Neural cell (in vitro differentiated cells): Measurements from ENCODE around the gene LRFN5.

Source experiments
- CTCF ChIP-seq: fragments of 450-650 bp; IDR thresholded peaks from 2 replicates; pipeline ENCODE4 v1.5.1; 2014; ENCODE audit warnings: antibody characterized with exemption, mild to moderate bottlenecking, moderate library complexity; ENCODE audit not compliant: poor library complexity, severe bottlenecking
- EP300 ChIP-seq: fragments of 450-650 bp; conservative IDR thresholded peaks from 2 replicates; pipeline ENCODE4 v1.6.1; 2014; ENCODE audit warnings: antibody characterized with exemption, mild to moderate bottlenecking, moderate library complexity; ENCODE audit not compliant: poor library complexity, severe bottlenecking
- EZH2 ChIP-seq: fragments of 200-600, 300-800 bp; shearing (Covaris generic), sonication (generic); IDR thresholded peaks from 2 replicates; pipeline ENCODE4 v1.6.1; 2014; ENCODE audit warnings: antibody characterized with exemption, low read length, borderline replicate concordance, mild to moderate bottlenecking; ENCODE audit not compliant: insufficient read depth, poor library complexity, severe bottlenecking
- MXI1 ChIP-seq: fragments of 450-650 bp; conservative IDR thresholded peaks from 2 replicates; pipeline ENCODE4 v1.6.1; 2014; ENCODE audit warnings: antibody characterized with exemption, mild to moderate bottlenecking; ENCODE audit not compliant: poor library complexity, severe bottlenecking
- TAF1 ChIP-seq: IDR thresholded peaks from 2 replicates; pipeline ENCODE4 v1.6.1; 2012; ENCODE audit warnings: low read depth

GRCh38 chr14:41825622-41826021, 218.9 kb downstream of the LRFN5 start:
- TF ChIP-seq CTCF (no peak), TAF1 (no peak), MXI1 (no peak), EZH2 (no peak), EP300 (no peak)
